ENCODE measurements around the gene VPS4A. TPM values are rescaled to one million over a fixed set of nuclear protein-coding genes. Genes with fewer than 3 reads are reported as not detected.

Gene VPS4A
- total and polyA plus RNA-seq, 4 donors = 25.3 to 31.8 (median 26.9) TPM

DNA sequence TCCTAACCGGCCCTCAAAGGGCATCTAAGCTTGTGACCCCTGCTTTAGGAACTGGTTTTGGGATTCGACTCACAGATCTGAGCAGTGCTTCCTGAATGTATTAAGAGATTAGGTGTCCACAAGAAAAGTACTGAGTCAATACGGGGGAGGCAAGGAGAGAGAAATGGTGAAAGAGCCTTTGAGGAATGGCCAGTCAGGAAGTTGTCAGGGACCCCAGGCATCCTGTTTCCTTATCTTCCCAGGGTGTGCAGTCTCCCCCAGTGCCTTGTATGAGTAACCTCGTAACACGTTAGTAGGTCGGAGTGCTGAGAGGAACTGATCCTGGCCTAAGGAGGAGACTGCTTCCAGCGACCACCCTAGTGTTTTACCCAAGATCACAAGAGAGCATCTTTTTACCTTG, 56.8 kb downstream of the VPS4A start:
- peaks cover 46 to 49% (median 47%) of the 10 kb centered on the region in 4 donors for H3K36me3 ChIP-seq (ENCODE audit: control insufficient read depth in 4 of 4, insufficient read depth in 4 of 4, low read length in 4 of 4)
- DNase-seq = no peak

DNA sequence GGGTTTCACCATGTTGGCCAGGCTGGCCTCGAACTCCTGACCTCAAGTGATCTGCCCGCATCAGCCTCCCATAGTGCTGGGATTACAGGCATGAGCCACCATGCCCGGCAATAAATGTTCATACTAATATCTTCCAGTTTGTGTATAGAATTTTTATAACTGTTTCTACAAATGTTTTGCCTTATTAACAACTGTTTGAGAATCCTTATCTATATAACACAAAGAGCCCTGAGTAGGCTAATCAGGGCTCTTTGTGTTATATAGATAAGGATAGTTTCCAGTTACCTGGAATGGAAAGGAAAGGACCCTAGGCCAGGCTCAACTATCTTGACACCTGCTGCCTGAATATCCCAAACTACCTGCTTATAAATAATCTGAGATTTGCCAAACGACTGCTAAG, 57.7 kb downstream of the VPS4A start:
- DNase-seq (no peak), ATAC-seq (ENCODE audit: insufficient read depth, low FRiP score) (no peak)
- no peak overlapping the region for H3K9ac ChIP-seq (ENCODE audit: insufficient read depth in 1 of 2, low read length in 2 of 2)
- WGBS, 2 donors = 94 to 95% methylated on average over 4 of the region's 4 CpGs
- H3K27me3 ChIP-seq (ENCODE audit: control insufficient read depth in 3 of 3, insufficient read depth in 3 of 3, low read length in 2 of 3) = no peaks in the 10 kb centered on the region
- H3K27ac ChIP-seq (ENCODE audit: low read depth in 1 of 2, low read length in 1 of 2) = no peak overlapping the region
- H3K4me1 ChIP-seq (ENCODE audit: control insufficient read depth in 5 of 5, insufficient read depth in 5 of 5, low read length in 5 of 5) = no peaks in the 10 kb centered on the region
- H3K36me3 ChIP-seq (ENCODE audit: control insufficient read depth in 4 of 4, insufficient read depth in 4 of 4, low read length in 4 of 4) = peaks cover 46 to 49% (median 47%) of the 10 kb centered on the region in 4 donors
- TF ChIP-seq, protein P1, sequence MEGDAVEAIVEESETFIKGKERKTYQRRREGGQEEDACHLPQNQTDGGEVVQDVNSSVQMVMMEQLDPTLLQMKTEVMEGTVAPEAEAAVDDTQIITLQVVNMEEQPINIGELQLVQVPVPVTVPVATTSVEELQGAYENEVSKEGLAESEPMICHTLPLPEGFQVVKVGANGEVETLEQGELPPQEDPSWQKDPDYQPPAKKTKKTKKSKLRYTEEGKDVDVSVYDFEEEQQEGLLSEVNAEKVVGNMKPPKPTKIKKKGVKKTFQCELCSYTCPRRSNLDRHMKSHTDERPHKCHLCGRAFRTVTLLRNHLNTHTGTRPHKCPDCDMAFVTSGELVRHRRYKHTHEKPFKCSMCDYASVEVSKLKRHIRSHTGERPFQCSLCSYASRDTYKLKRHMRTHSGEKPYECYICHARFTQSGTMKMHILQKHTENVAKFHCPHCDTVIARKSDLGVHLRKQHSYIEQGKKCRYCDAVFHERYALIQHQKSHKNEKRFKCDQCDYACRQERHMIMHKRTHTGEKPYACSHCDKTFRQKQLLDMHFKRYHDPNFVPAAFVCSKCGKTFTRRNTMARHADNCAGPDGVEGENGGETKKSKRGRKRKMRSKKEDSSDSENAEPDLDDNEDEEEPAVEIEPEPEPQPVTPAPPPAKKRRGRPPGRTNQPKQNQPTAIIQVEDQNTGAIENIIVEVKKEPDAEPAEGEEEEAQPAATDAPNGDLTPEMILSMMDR (IDR thresholded peaks at IDR 0.05; ENCODE audit: control extremely low read depth, extremely low read depth) = no peak
- no peaks in the 10 kb centered on the region for H3K9me3 ChIP-seq (ENCODE audit: control insufficient read depth in 4 of 4, insufficient read depth in 3 of 4, low read length in 3 of 4)
- H3K4me3 ChIP-seq = no peak overlapping the region

More for the DNA sequence above, 56.8 kb downstream of the VPS4A start:
- WGBS, 2 donors = 50 to 74% methylated on average over 7 of the region's 7 CpGs
- no peaks in the 10 kb centered on the region for H3K4me1 ChIP-seq (ENCODE audit: control insufficient read depth in 5 of 5, insufficient read depth in 5 of 5, low read length in 5 of 5)
- H3K4me3 ChIP-seq = no peak overlapping the region
- ATAC-seq (ENCODE audit: insufficient read depth, low FRiP score) = no peak
- H3K27me3 ChIP-seq (ENCODE audit: control insufficient read depth in 3 of 3, insufficient read depth in 3 of 3, low read length in 2 of 3) = no peaks in the 10 kb centered on the region
- TF ChIP-seq, protein P1 (IDR thresholded peaks at IDR 0.05; ENCODE audit: control extremely low read depth, extremely low read depth) = no peak
- no peaks in the 10 kb centered on the region for H3K9me3 ChIP-seq (ENCODE audit: control insufficient read depth in 4 of 4, insufficient read depth in 3 of 4, low read length in 3 of 4)
- H3K9ac ChIP-seq (ENCODE audit: insufficient read depth in 1 of 2, low read length in 2 of 2) = no peak overlapping the region
- H3K27ac ChIP-seq (ENCODE audit: low read depth in 1 of 2, low read length in 1 of 2) = no peak overlapping the region

DNA sequence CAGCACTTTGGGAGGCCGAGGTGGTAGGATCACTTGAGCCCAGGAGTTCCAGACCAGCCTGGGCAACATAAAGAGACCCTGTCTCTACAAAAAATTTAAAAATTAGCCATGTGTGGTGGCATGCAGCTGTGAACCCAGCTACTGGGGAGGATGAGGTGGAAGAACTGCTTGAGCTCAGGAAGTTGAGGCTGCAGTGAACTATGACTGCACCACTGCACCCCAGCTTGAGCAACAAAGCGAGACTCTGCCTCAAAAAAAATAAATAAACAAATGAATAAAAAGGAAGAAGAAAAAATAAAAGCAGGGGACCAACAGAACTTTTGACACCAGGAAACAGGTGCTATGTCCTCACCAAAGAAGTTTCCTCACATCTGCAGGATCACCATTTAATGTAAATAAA, 60.4 kb downstream of the VPS4A start:
- Histone ChIP-seq H3K9me3 (ENCODE audit: control insufficient read depth in 4 of 4, insufficient read depth in 3 of 4, low read length in 3 of 4) (no peaks in the 10 kb centered on the region), H3K36me3 (ENCODE audit: control insufficient read depth in 4 of 4, insufficient read depth in 4 of 4, low read length in 4 of 4) (peaks cover 29 to 41% (median 35%) of the 10 kb centered on the region in 4 donors), H3K4me3 (no peak overlapping the region), H3K4me1 (ENCODE audit: control insufficient read depth in 5 of 5, insufficient read depth in 5 of 5, low read length in 5 of 5) (no peaks in the 10 kb centered on the region), H3K9ac (ENCODE audit: insufficient read depth in 1 of 2, low read length in 2 of 2) (no peak overlapping the region), H3K27ac (ENCODE audit: low read depth in 1 of 2, low read length in 1 of 2) (no peak overlapping the region), H3K27me3 (ENCODE audit: control insufficient read depth in 3 of 3, insufficient read depth in 3 of 3, low read length in 2 of 3) (no peaks in the 10 kb centered on the region)
- TF ChIP-seq, protein P1 (IDR thresholded peaks at IDR 0.05; ENCODE audit: control extremely low read depth, extremely low read depth) = no peak
- peak in 1 of 3 donors; percentile 7 for DNase-seq
- ATAC-seq (ENCODE audit: insufficient read depth, low FRiP score) = no peak
- WGBS, 2 donors = 70 to 97% methylated on average over 2 of the region's 2 CpGs

DNA sequence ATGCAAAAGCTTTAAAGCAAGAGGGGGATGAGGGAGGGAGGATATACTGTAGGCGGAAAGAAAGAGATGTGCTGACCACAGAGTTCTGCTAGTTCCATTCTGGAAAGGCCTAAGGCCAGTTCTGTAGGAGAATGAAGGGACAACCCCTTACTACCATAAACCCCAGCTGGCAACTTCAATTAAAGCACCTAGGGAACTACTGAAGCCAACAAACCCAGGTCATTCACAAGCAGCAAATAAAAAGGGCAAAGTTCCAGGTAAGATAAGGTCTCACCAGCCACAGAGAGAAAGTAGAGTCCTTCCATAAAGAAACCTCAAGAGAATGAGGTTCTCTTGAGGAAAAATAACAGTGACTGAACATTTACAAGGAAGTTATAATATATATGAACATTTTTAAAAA, 61.9 kb downstream of the VPS4A start:
- no peak overlapping the region for H3K27ac ChIP-seq (ENCODE audit: low read depth in 1 of 2, low read length in 1 of 2)
- peaks cover 19 to 38% (median 30%) of the 10 kb centered on the region in 4 donors for H3K36me3 ChIP-seq (ENCODE audit: control insufficient read depth in 4 of 4, insufficient read depth in 4 of 4, low read length in 4 of 4)
- H3K4me3 ChIP-seq = no peak overlapping the region
- H3K9me3 ChIP-seq (ENCODE audit: control insufficient read depth in 4 of 4, insufficient read depth in 3 of 4, low read length in 3 of 4) = no peaks in the 10 kb centered on the region
- TF ChIP-seq, protein P1 (IDR thresholded peaks at IDR 0.05; ENCODE audit: control extremely low read depth, extremely low read depth) = no peak
- H3K9ac ChIP-seq (ENCODE audit: insufficient read depth in 1 of 2, low read length in 2 of 2) = no peak overlapping the region
- WGBS, 2 donors = 92 to 98% methylated on average over 1 of the region's 1 CpG
- DNase-seq = no peak
- H3K27me3 ChIP-seq (ENCODE audit: control insufficient read depth in 3 of 3, insufficient read depth in 3 of 3, low read length in 2 of 3) = no peaks in the 10 kb centered on the region
- no peaks in the 10 kb centered on the region for H3K4me1 ChIP-seq (ENCODE audit: control insufficient read depth in 5 of 5, insufficient read depth in 5 of 5, low read length in 5 of 5)
- ATAC-seq (ENCODE audit: insufficient read depth, low FRiP score) = no peak

Measured in lung (tissue), 12 donors.